A549 (cell line): Measurements from ENCODE around the gene RSBN1. TPM values are rescaled to one million over a fixed set of nuclear protein-coding genes. Genes with fewer than 3 reads are reported as not detected.

Experiments
- ATAC-seq, 2 experiments: fragments of 200-7000 bp in 1 of 2; fragments of >200 bp in 1 of 2; cut with Nextera tagmentation in 1 of 2; cut with Tn5 transposase in 1 of 2; 3 replicates each; pipeline versions ENCODE4 v1.8.0 to v1.9.1; 2018 to 2020; ENCODE audit warnings: mild to moderate bottlenecking in 1 of 2, moderate library complexity in 1 of 2
- CTCF ChIA-PET: fragments of 300-600 bp; sonication (Branson Sonifier 250); formaldehyde crosslinking; extraction: SDS; loops from one replicate; lab custom pipeline; 2021; ENCODE audit warnings: antibody characterized with exemption, inconsistent platforms; lab: Yijun Ruan, JAX
- POLR2A ChIA-PET: fragments of 350-600 bp; formaldehyde crosslinking; extraction: SDS; loops from one replicate; lab custom pipeline; 2021; ENCODE audit warnings: antibody characterized with exemption, inconsistent platforms; lab: Yijun Ruan, JAX
- DNase-seq, 2 experiments: peaks; one replicate each; pipeline versions ENCODE4 v3.0.0 to v3.0.0-alpha.2; 2011 to 2016; ENCODE audit warnings: low read depth in 1 of 2, low spot score in 1 of 2
- FAIRE-seq: peaks from 2 replicates; lab custom pipeline; 2011; peaks lifted over from hg19 to GRCh38; lab: Jason Lieb, UNC
- H3K27ac ChIP-seq, 2 experiments: fragments of >200 bp; sonication (Bioruptor Twin); formaldehyde crosslinking; 3 replicates each; pipeline ENCODE4 v1.5.1; 2016 to 2017
- H3K4me1 ChIP-seq: fragments of >200 bp; sonication (Bioruptor Twin); formaldehyde crosslinking; 3 replicates; pipeline ENCODE4 v1.6.1; 2016
- H3K4me2 ChIP-seq: fragments of >200 bp; sonication (Bioruptor Twin); formaldehyde crosslinking; 3 replicates; pipeline ENCODE4 v1.6.1; 2016
- H3K4me3 ChIP-seq: fragments of >200 bp; sonication (Bioruptor Twin); formaldehyde crosslinking; 3 replicates; pipeline ENCODE4 v1.5.1; 2016
- H3K9me3 ChIP-seq: fragments of >200 bp; sonication (Bioruptor Twin); formaldehyde crosslinking; 3 replicates; pipeline ENCODE4 v1.6.1; 2016
- CHD4 ChIP-seq: fragments of 200-600 bp; sonication (generic); IDR thresholded peaks from 2 replicates; pipeline ENCODE4 v1.6.1; 2016; ENCODE audit warnings: antibody characterized with exemption, mild to moderate bottlenecking, borderline replicate concordance
- EHF ChIP-seq: fragments of 250-450 bp; sonication (Bioruptor Pico); IDR thresholded peaks from 2 replicates; pipeline ENCODE4 v1.5.0; 2020; ENCODE audit warnings: mild to moderate bottlenecking
- EHMT2 ChIP-seq: fragments of 200-600 bp; sonication (generic); IDR thresholded peaks from 2 replicates; pipeline ENCODE4 v1.6.1; 2016; ENCODE audit warnings: antibody characterized with exemption, low read depth, mild to moderate bottlenecking, moderate library complexity
- EP300 ChIP-seq, 2 experiments: fragments of >200 bp; sonication (Bioruptor Twin); formaldehyde crosslinking; IDR thresholded peaks; 2 replicates in 1 of 2; 3 replicates in 1 of 2; pipeline ENCODE4 v1.6.1; 2016 to 2017
- HOXA7 ChIP-seq: fragments of 250-450 bp; sonication (Bioruptor Pico); IDR thresholded peaks from 2 replicates; pipeline ENCODE4 v1.5.0; 2020; ENCODE audit warnings: mild to moderate bottlenecking, moderate library complexity
- HOXB13 ChIP-seq: fragments of 250-450 bp; sonication (Bioruptor Pico); IDR thresholded peaks from 2 replicates; pipeline ENCODE4 v1.5.0; 2020; ENCODE audit warnings: low read depth, mild to moderate bottlenecking, moderate library complexity
- HOXB5 ChIP-seq: fragments of 250-450 bp; sonication (Bioruptor Pico); IDR thresholded peaks from 2 replicates; pipeline ENCODE4 v1.5.0; 2020; ENCODE audit warnings: mild to moderate bottlenecking, moderate library complexity
- JUNB ChIP-seq: fragments of >200 bp; sonication (Bioruptor Twin); formaldehyde crosslinking; IDR thresholded peaks from 2 replicates; pipeline ENCODE4 v1.6.1; 2016
- MAFK ChIP-seq: fragments of 450-650 bp; IDR thresholded peaks from 2 replicates; pipeline ENCODE4 v1.6.1; 2014; ENCODE audit not compliant: partially characterized antibody
- MAZ ChIP-seq: fragments of 150-350 bp; IDR thresholded peaks from 2 replicates; pipeline ENCODE4 v1.6.1; 2014; ENCODE audit warnings: antibody characterized with exemption, low read depth, low read length, borderline replicate concordance
- MYC ChIP-seq: IDR thresholded peaks from 2 replicates; pipeline ENCODE4 v1.6.1; 2012; ENCODE audit warnings: mild to moderate bottlenecking, inconsistent platforms, low read length, improper control_type of control experiment, borderline replicate concordance
- POLR2AphosphoS2 ChIP-seq: conservative IDR thresholded peaks from 2 replicates; pipeline ENCODE4 v1.6.1; 2012; ENCODE audit warnings: low read length, improper control_type of control experiment, inconsistent platforms
- RFX5 ChIP-seq: fragments of 450-650 bp; IDR thresholded peaks from 2 replicates; pipeline ENCODE4 v1.7.1; 2014; ENCODE audit warnings: antibody characterized with exemption, mild to moderate bottlenecking, moderate library complexity
- RNF2 ChIP-seq: fragments of 200-600 bp; sonication (generic); IDR thresholded peaks from 2 replicates; pipeline ENCODE4 v1.6.1; 2016; ENCODE audit warnings: low read depth, mild to moderate bottlenecking, antibody characterized with exemption, moderate library complexity, borderline replicate concordance
- SMC3 ChIP-seq: fragments of >200 bp; sonication (Bioruptor Twin); formaldehyde crosslinking; IDR thresholded peaks from 3 replicates; pipeline ENCODE4 v1.6.1; 2018; ENCODE audit warnings: inconsistent platforms
- SREBF2 ChIP-seq: fragments of 450-650 bp; IDR thresholded peaks from 2 replicates; pipeline ENCODE4 v1.6.1; 2014; ENCODE audit warnings: mild to moderate bottlenecking, moderate library complexity
- TFCP2L1 ChIP-seq: fragments of 250-450 bp; sonication (Bioruptor Pico); IDR thresholded peaks from 2 replicates; pipeline ENCODE4 v1.5.0; 2021; ENCODE audit warnings: mild to moderate bottlenecking
- WGBS: methylation state at CpG from one replicate; pipeline ENCODE4 v1.1.6; 2017; ENCODE audit errors: missing lambda C conversion rate; 5-methylcytosine and 5-hydroxymethylcytosine counted together
- polyA plus RNA-seq, 4 experiments: library from polyadenylated mRNA; depleted of rRNA in 3 of 4; stranded (reverse); fragments of >200 nt; fragmentation: RNase III in 1 of 4; extraction: RNeasy Plus Mini Kit Qiagen cat#74134 plus additional on column Dnase treatment in 1 of 4; gene quantifications; 2 replicates in 3 of 4; 3 replicates in 1 of 4; pipeline ENCODE4 v1.2.3, GENCODE V29; 2011 to 2017
- TF ChIP-seq, protein P1 (sequence below): fragments of 450-650 bp; IDR thresholded peaks from 2 replicates; pipeline ENCODE4 v1.6.1; 2014; ENCODE audit warnings: antibody characterized with exemption
- TF ChIP-seq, protein P2 (sequence below): IDR thresholded peaks from 2 replicates; pipeline ENCODE4 v1.6.1; 2012
- TF ChIP-seq, protein P3 (sequence below): fragments of >200 bp; sonication (Bioruptor Twin); formaldehyde crosslinking; IDR thresholded peaks from 3 replicates; pipeline ENCODE4 v1.5.1; 2016
- TF ChIP-seq, protein P4 (sequence below): IDR thresholded peaks from 2 replicates; pipeline ENCODE4 v1.6.1; 2012

RSBN1 gene
- polyA plus RNA-seq, 2 of the 4 experiments (the other 2 are of a cell fraction) = 3.0 to 9.7 TPM

DNA sequence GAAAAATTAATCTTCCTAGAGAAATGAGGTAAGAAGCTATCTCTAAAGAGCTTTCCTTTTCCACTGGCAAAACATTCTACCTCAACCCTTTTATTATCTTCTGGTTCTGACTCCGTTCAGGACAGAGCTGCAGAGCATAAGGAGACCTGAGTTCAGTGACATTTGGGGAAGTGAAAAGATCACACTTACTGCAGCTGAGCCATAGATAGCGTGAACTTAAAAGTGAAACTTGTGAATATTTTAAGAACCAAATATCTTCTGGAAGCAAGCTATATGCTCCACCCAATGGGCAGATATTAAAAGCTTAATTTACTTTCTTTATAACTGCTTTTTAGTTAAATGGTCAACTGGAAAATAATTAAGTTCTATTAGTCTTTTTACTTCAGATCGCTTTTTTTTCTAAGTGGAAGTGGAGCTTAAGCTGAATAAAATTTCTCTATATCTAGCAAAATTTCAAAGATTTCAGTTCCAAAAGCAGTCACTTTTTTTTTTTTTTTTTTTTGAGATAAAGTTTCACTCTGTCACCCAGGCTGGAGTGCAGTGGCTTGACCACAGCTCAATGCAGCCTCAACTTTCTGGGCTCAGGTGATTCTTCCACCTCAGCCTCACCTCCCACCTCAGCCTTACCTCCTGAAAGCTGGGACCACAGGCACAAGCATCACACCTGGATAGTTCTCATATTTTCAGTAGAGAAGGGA lies 47.4 kb upstream of the RSBN1 start:
- H3K27ac ChIP-seq = no peak overlapping the region
- no peak overlapping the region for H3K4me3 ChIP-seq
- WGBS = 79% methylated on average over 3 of the region's 3 CpGs
- ChIA-PET POLR2A (no interaction called here), CTCF (interaction anchor here (1.0 kb wide), 1 partner anchor 15 kb away, joined by 3 read pairs; no protein-coding TSS in a partner anchor)
- H3K4me2 ChIP-seq = no peak overlapping the region
- no peaks in the 10 kb centered on the region for H3K9me3 ChIP-seq
- FAIRE-seq (no peak), DNase-seq (no peak), ATAC-seq (no peak)
- TF ChIP-seq HOXA7 (CRISPR knock-in tag) = no peak
- TF ChIP-seq RNF2 = no peak
- no peak for TF ChIP-seq TFCP2L1 (CRISPR knock-in tag)
- no peak for TF ChIP-seq MYC
- TF ChIP-seq RFX5 = no peak
- TF ChIP-seq, protein P1, sequence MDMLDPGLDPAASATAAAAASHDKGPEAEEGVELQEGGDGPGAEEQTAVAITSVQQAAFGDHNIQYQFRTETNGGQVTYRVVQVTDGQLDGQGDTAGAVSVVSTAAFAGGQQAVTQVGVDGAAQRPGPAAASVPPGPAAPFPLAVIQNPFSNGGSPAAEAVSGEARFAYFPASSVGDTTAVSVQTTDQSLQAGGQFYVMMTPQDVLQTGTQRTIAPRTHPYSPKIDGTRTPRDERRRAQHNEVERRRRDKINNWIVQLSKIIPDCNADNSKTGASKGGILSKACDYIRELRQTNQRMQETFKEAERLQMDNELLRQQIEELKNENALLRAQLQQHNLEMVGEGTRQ = no peak
- no peak for TF ChIP-seq POLR2AphosphoS2
- no peak for TF ChIP-seq EHMT2
- TF ChIP-seq HOXB5 = no peak
- TF ChIP-seq EP300 (IDR thresholded peaks at IDR 0.05) = no peak
- TF ChIP-seq, protein P2, sequence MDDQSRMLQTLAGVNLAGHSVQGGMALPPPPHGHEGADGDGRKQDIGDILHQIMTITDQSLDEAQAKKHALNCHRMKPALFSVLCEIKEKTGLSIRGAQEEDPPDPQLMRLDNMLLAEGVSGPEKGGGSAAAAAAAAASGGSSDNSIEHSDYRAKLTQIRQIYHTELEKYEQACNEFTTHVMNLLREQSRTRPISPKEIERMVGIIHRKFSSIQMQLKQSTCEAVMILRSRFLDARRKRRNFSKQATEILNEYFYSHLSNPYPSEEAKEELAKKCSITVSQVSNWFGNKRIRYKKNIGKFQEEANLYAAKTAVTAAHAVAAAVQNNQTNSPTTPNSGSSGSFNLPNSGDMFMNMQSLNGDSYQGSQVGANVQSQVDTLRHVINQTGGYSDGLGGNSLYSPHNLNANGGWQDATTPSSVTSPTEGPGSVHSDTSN = no peak
- TF ChIP-seq HOXB13 (CRISPR knock-in tag) = no peak
- no peak for TF ChIP-seq CHD4
- no peak for TF ChIP-seq EHF
- no peak for TF ChIP-seq MAZ
- TF ChIP-seq, protein P3, sequence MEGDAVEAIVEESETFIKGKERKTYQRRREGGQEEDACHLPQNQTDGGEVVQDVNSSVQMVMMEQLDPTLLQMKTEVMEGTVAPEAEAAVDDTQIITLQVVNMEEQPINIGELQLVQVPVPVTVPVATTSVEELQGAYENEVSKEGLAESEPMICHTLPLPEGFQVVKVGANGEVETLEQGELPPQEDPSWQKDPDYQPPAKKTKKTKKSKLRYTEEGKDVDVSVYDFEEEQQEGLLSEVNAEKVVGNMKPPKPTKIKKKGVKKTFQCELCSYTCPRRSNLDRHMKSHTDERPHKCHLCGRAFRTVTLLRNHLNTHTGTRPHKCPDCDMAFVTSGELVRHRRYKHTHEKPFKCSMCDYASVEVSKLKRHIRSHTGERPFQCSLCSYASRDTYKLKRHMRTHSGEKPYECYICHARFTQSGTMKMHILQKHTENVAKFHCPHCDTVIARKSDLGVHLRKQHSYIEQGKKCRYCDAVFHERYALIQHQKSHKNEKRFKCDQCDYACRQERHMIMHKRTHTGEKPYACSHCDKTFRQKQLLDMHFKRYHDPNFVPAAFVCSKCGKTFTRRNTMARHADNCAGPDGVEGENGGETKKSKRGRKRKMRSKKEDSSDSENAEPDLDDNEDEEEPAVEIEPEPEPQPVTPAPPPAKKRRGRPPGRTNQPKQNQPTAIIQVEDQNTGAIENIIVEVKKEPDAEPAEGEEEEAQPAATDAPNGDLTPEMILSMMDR = no peak
- TF ChIP-seq SREBF2 = no peak
- TF ChIP-seq JUNB = no peak
- TF ChIP-seq, protein P4, sequence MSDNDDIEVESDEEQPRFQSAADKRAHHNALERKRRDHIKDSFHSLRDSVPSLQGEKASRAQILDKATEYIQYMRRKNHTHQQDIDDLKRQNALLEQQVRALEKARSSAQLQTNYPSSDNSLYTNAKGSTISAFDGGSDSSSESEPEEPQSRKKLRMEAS = no peak
- TF ChIP-seq SMC3 = no peak
- peaks cover 8% of the 10 kb centered on the region; the same call in 1 of the 3 replicates for H3K4me1 ChIP-seq

DNA sequence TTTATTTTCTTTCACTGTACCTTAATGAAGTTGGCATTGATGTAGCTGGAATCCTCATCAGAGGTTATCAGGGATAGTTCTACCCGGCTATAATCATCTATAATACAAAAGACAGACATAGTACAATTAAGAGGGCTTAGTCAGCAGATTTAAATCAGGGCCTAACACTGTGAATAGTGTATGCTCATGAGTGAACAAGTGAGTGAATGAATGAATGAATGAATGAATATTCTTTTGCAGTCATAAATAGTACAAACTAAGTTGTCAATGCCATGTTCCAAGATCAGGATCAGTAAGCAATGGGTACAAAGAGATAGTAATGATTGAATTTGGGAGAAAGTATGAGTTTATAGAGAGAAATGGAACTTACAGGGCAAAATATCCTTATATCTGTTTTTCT lies 46.7 kb upstream of the RSBN1 start:
- Histone ChIP-seq H3K9me3 (no peaks in the 10 kb centered on the region), H3K4me2 (no peak overlapping the region), H3K4me3 (no peak overlapping the region), H3K4me1 (peaks cover 8% of the 10 kb centered on the region; the same call in 1 of the 3 replicates), H3K27ac (no peak overlapping the region)
- ChIA-PET CTCF (no interaction called here), POLR2A (no interaction called here)
- peak; percentile 82 for TF ChIP-seq MAFK
- TF ChIP-seq CHD4 = no peak
- DNase-seq = no peak
- no peak for ATAC-seq
- FAIRE-seq = no peak
- WGBS = 58% methylated on average over 1 of the region's 1 CpG
